Measurements from ENCODE around the gene STK38.

GRCh38 chr6:36550473-36551000 is 3.3 kb upstream of the STK38 start:
- TF ChIP-seq CTCF (conservative IDR thresholded peaks at IDR 0.05; ENCODE audit: low read depth, low read length) (no peak), POLR2A (IDR thresholded peaks at IDR 0.05; ENCODE audit: low read depth, low read length) (no peak), MXI1 (IDR thresholded peaks at IDR 0.05; ENCODE audit: borderline replicate concordance, low read depth, low read length) (no peak), SMC3 (IDR thresholded peaks at IDR 0.05; ENCODE audit: low read depth, low read length) (no peak), NFE2L2 (IDR thresholded peaks at IDR 0.05; ENCODE audit: low read depth, low read length) (no peak), USF2 (IDR thresholded peaks at IDR 0.05; ENCODE audit: low read depth, low read length) (no peak), BHLHE40 (IDR thresholded peaks at IDR 0.05; ENCODE audit: low read depth, low read length) (no peak), MAFK (IDR thresholded peaks at IDR 0.05; ENCODE audit: low read depth, low read length) (no peak), FOS (IDR thresholded peaks at IDR 0.05; ENCODE audit: low read depth, low read length) (no peak), CEBPB (IDR thresholded peaks at IDR 0.05; ENCODE audit: low read depth, low read length) (no peak), MAZ (IDR thresholded peaks at IDR 0.05; ENCODE audit: borderline replicate concordance, low read depth, low read length) (no peak), CHD1 (IDR thresholded peaks at IDR 0.05; ENCODE audit: low read depth, low read length) (no peak)
